Mucosa of descending colon (tissue), 3 donors: ENCODE data around the gene EED. TPM values are rescaled to one million over a fixed set of nuclear protein-coding genes. Genes with fewer than 3 reads are reported as not detected.

ENCODE experiments used
- ATAC-seq: fragments of 200-7000 bp; cut with Tn5 transposase; one replicate; pipeline ENCODE4 v1.9.1; 2020; ENCODE audit warnings: mild to moderate bottlenecking, moderate library complexity
- DNase-seq, 3 donors: peaks; one replicate each; pipeline ENCODE4 v3.0.0-alpha.2; 2020
- H3K36me3 ChIP-seq: fragments of 200-600 bp; one replicate; pipeline ENCODE4 v1.8.0; 2021; ENCODE audit warnings: low read depth, mild to moderate bottlenecking
- H3K4me1 ChIP-seq: fragments of 200-600 bp; one replicate; pipeline ENCODE4 v1.8.0; 2021; ENCODE audit warnings: low read depth, mild to moderate bottlenecking
- H3K4me3 ChIP-seq: fragments of 200-600 bp; one replicate; pipeline ENCODE4 v1.8.0; 2021; ENCODE audit warnings: mild to moderate bottlenecking
- H3K9me3 ChIP-seq: fragments of 200-600 bp; one replicate; pipeline ENCODE4 v1.8.0; 2021; ENCODE audit warnings: mild to moderate bottlenecking
- CTCF ChIP-seq: fragments of 200-600 bp; IDR thresholded peaks from one replicate; pipeline ENCODE4 v1.8.0; 2022; ENCODE audit warnings: antibody characterized with exemption, mild to moderate bottlenecking
- intact Hi-C, 2 donors: fragments of 100-400 bp; cut with DNase I in 1 of 2; cut with micrococcal nuclease in 1 of 2; formaldehyde crosslinking; loops; one replicate each; pipeline versions ENCODE4 v1.11.0 to v1.11.1; 2022; cut with DNase I, micrococcal nuclease
- long read RNA-seq, 2 donors: library from polyadenylated mRNA; unstranded; transcript quantifications; one replicate each; pipeline ENCODE4 v2.0.0, GENCODE V29; 2019 to 2021
- total RNA-seq, 3 donors: library from RNA; stranded (reverse); fragmentation: NEBNext Ultra II Directional in 2 of 3; extraction: Animal tissue kit (Norgen Biotek cat#: 25700) in 2 of 3; gene quantifications; one replicate each; pipeline versions ENCODE4 v1.2.1 to v1.2.4, GENCODE V29; 2021 to 2023
- donor health status: DM: no; HTN: no; CAD: no; lungs with moderate emphysema.
- donor health status: DM: no; HTN: no; CAD: no.
- donor health status: DM: no; HTN: yes; CAD: no.

The EED gene
- total RNA-seq: 10 to 100 TPM; 21.9 to 29.6 (median 22.0) TPM
- long read RNA-seq, donor 1, transcript EED-201 (12 exons, 2,223 nt): major isoform, 9 of 18 reads
- long read RNA-seq, donor 1, partial matches to known transcripts: 2 of 18 reads
- long read RNA-seq, donor 1, other reads (novel, unspliced or antisense): 3 of 18 reads
- long read RNA-seq, donor 2, transcript EED-201 (12 exons, 2,223 nt): major isoform, 9 of 18 reads
- long read RNA-seq, donor 2, partial matches to known transcripts: 3 of 18 reads
- long read RNA-seq, donor 2, other reads (novel, unspliced or antisense): 4 of 18 reads

DNA sequence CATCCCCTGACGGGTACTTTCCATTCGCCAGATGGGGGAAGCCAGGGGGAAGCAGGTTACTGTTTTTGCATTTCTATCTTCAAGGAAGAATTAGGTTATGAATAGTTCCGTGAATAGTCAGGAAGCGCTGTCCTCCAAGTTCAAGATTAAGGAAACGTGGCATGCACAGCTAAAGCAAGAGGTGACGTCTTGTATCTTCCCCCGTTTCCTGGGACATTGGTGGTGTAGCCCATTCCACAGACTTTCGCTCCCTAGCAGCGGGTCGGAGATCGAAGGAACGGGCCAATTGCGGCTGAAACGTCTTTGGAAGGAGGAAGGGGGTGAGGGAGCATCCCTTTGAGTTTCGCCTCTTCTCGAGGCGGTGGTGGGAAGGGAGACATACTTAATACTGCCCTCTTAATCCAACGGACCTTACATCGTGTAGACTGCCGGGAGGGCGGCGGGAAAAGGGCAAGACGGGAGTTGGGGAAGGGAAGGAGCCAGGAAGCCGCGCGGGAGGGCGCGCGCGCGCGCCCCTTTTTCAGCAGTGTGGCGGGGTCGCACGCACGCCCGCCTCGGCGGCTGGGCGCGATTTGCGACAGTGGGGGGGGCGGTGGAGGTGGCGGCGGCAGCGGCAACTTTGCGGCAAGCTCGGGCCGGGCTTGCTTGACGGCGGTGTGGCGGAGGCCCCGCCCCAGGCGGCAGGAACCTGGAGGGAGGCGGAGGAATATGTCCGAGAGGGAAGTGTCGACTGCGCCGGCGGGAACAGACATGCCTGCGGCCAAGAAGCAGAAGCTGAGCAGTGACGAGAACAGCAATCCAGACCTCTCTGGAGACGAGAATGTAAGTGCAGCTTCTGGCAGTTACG is at the start of gene EED:
Gene EED (plus strand): TSS at position 232 of the 847 bp plus-strand sequence. CDS start 477 bp downstream, at position 709.
- ATAC-seq: peak; percentile 97
- H3K9me3 ChIP-seq: no peaks in the 10 kb centered on the region
- peak within 1 kb of the TSS; percentile 73 for H3K4me3 ChIP-seq
- no peak for TF ChIP-seq CTCF
- intact Hi-C loops: no loop called here
- peak; percentile 94 to 98 (median 97) for DNase-seq
- peaks cover 27% of the 10 kb centered on the region for H3K4me1 ChIP-seq
- no peaks in the 10 kb centered on the region for H3K36me3 ChIP-seq

DNA sequence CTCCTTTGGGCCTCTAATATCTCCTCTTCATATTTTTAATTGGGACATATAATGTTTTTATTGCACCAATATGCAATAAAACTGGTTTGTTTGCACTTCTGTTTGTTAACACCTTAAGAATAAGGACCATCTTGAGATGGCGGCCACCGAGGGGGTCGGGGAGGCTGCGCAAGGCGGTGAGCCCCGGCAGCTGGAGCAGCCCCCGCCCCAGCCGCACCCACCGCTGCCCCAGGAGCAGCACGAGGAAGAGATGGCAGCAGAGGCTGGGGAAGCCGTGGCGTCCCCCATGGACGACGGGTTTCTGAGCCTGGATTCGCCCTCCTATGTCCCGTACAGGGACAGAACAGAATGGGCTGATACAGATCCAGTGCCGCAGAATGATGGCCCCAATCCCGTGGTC is 49.6 kb upstream of the EED start:
- no peaks in the 10 kb centered on the region for H3K9me3 ChIP-seq
- DNase-seq: no peak
- intact Hi-C loops: loop anchor here in 1 of 2 donors (5.0 kb wide), 1 partner anchor 153 kb away; no protein-coding TSS in a partner anchor
- TF ChIP-seq CTCF: no peak
- no peak for ATAC-seq
- no peaks in the 10 kb centered on the region for H3K4me1 ChIP-seq
- no peak overlapping the region for H3K4me3 ChIP-seq
- no peaks in the 10 kb centered on the region for H3K36me3 ChIP-seq

GRCh38 chr11:86196085-86196696 is 48.4 kb upstream of the EED start:
- intact Hi-C loops: no loop called here
- Histone ChIP-seq H3K36me3 (no peaks in the 10 kb centered on the region), H3K4me3 (no peak overlapping the region), H3K9me3 (no peaks in the 10 kb centered on the region), H3K4me1 (no peaks in the 10 kb centered on the region)
- DNase-seq: no peak
- ATAC-seq: peak; percentile 60
- TF ChIP-seq CTCF: no peak

DNA sequence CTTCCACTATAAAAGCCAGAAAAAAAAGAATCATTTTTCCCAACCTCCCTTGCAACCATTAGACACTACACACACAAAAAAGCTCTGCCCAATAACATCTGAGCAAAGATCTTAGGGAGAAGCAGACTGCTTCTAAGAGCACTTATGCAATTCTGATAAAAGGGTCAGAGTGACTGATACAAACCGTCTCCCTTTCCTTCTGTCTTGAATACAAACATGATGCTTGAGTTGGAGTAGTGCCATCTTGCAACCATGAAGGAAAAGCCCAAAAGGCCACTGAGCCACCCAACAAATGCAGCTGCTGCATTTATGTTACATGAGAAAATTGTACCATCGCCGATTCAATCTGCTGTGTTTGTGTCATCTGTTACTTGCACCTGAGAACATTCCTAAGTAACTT is 47.6 kb upstream of the EED start:
- intact Hi-C loops: no loop called here
- Histone ChIP-seq H3K4me1 (no peaks in the 10 kb centered on the region), H3K36me3 (no peaks in the 10 kb centered on the region), H3K4me3 (no peak overlapping the region), H3K9me3 (no peaks in the 10 kb centered on the region)
- DNase-seq (no peak), ATAC-seq (no peak)
- no peak for TF ChIP-seq CTCF

GRCh38 chr11:86197448-86197847 is 47.1 kb upstream of the EED start:
- no peak for DNase-seq
- no peak for ATAC-seq
- no peak for TF ChIP-seq CTCF
- no peak overlapping the region for H3K4me3 ChIP-seq
- H3K4me1 ChIP-seq: no peaks in the 10 kb centered on the region
- H3K9me3 ChIP-seq: no peaks in the 10 kb centered on the region
- intact Hi-C loops: no loop called here
- H3K36me3 ChIP-seq: no peaks in the 10 kb centered on the region
